GM21447 (cell line): ENCODE measurements around the gene GGT6.

Experiments used
- ATAC-seq: cut with Tn5 transposase; IDR thresholded peaks from one replicate; pipeline ENCODE4 v1.9.1; 2021; ENCODE audit not compliant: unreplicated experiment

GGT6 gene

GRCh38 chr17:4554441-4554996 is 5.9 kb downstream of the GGT6 start:
- no peak for ATAC-seq

GRCh38 chr17:4553669-4554068 is 6.7 kb downstream of the GGT6 start:
- ATAC-seq = no peak

- no peak for ATAC-seq
Observed at GRCh38 chr17:4551796-4552525, 8.4 kb downstream of the GGT6 start.

- ATAC-seq = no peak
Observed at GRCh38 chr17:4551141-4551540, 9.2 kb downstream of the GGT6 start.

GRCh38 chr17:4550534-4551039 is 9.8 kb downstream of the GGT6 start:
- no peak for ATAC-seq

- ATAC-seq = no peak
Observed at GRCh38 chr17:4549781-4550533, 10.4 kb downstream of the GGT6 start.

- no peak for ATAC-seq
Observed at GRCh38 chr17:4548721-4549531, 11.5 kb downstream of the GGT6 start.

GRCh38 chr17:4548061-4548461 is 12.3 kb downstream of the GGT6 start:
- no peak for ATAC-seq

- no peak for ATAC-seq
Observed at GRCh38 chr17:4547118-4547906, 13.1 kb downstream of the GGT6 start.

- ATAC-seq = no peak
Observed at GRCh38 chr17:4545217-4545951, 15.0 kb downstream of the GGT6 start.

GRCh38 chr17:4544951-4545216 is 15.5 kb downstream of the GGT6 start:
- ATAC-seq = no peak

- ATAC-seq = no peak
Observed at GRCh38 chr17:4544135-4544950, 16.0 kb downstream of the GGT6 start.

GRCh38 chr17:4543557-4544026 is 16.8 kb downstream of the GGT6 start:
- ATAC-seq = no peak

GRCh38 chr17:4542726-4543191 is 17.6 kb downstream of the GGT6 start:
- ATAC-seq = no peak

GRCh38 chr17:4542003-4542725 is 18.2 kb downstream of the GGT6 start:
- ATAC-seq = no peak

GRCh38 chr17:4541328-4542002 is 18.9 kb downstream of the GGT6 start:
- ATAC-seq = no peak

GRCh38 chr17:4540687-4541327 is 19.6 kb downstream of the GGT6 start:
- no peak for ATAC-seq
